H1 (cell line): ENCODE results near the gene CMTM3. TPM values are rescaled to one million over a fixed set of nuclear protein-coding genes. Genes with fewer than 3 reads are reported as not detected.

Experiments used
- ATF3 ChIP-seq: IDR thresholded peaks from 2 replicates; pipeline ENCODE4 v1.6.1; 2011; ENCODE audit warnings: low read depth, mild to moderate bottlenecking, low read length; ENCODE audit not compliant: insufficient read depth
- CHD7 ChIP-seq: fragments of 300-600 bp; sonication (generic); IDR thresholded peaks from 2 replicates; pipeline ENCODE4 v1.7.1; 2012; ENCODE audit warnings: low read length, moderate library complexity, mild to moderate bottlenecking, inconsistent platforms; ENCODE audit not compliant: insufficient replicate concordance
- PHF8 ChIP-seq: fragments of 200-600 bp; sonication (generic); conservative IDR thresholded peaks from 2 replicates; pipeline ENCODE4 v1.7.1; 2012; ENCODE audit warnings: low read depth, mild to moderate bottlenecking, inconsistent platforms, low read length, moderate library complexity
- POU5F1 ChIP-seq: IDR thresholded peaks from 2 replicates; pipeline ENCODE4 v1.6.1; 2011; ENCODE audit warnings: low read depth, mild to moderate bottlenecking, low read length, moderate library complexity
- SUZ12 ChIP-seq: fragments of 200-600 bp; sonication (generic); IDR thresholded peaks from 2 replicates; pipeline ENCODE4 v1.6.1; 2012; ENCODE audit warnings: mild to moderate bottlenecking, inconsistent platforms, low read length, moderate library complexity, mixed read lengths
- polyA plus RNA-seq, 7 experiments: library from polyadenylated mRNA; depleted of rRNA in 3 of 7; stranded (reverse) in 5 of 7; unstranded in 2 of 7; fragments of >200 nt in 5 of 7; fragments of 200-250 nt in 2 of 7; gene quantifications; 1 replicate in 5 of 7; 2 replicates in 1 of 7; 4 replicates in 1 of 7; pipeline versions ENCODE4 v1.2.1 to v1.2.3, GENCODE V29; 2011 to 2013; ENCODE audit warnings: missing spikeins in 2 of 7, mixed read lengths in 2 of 7
- total RNA-seq: library from RNA; stranded (reverse); fragmentation: NEBNext Ultra II Directional; extraction: Animal tissue kit (Norgen Biotek cat#: 25700); gene quantifications from 2 replicates; pipeline ENCODE4 v1.2.1, GENCODE V29; 2021

Gene CMTM3
- total and polyA plus RNA-seq, 2 of the 8 experiments (the other 6 are each of a cell fraction or from before 2014, with no cell fraction given) = 24.7 to 24.8 TPM

- TF ChIP-seq CHD7 = no peak
- TF ChIP-seq ATF3 = no peak
- no peak for TF ChIP-seq POU5F1
- no peak for TF ChIP-seq PHF8
- TF ChIP-seq SUZ12 = no peak
These were observed 6.4 kb upstream of the CMTM3 start (continued) for GRCh38 chr16:66598111-66598510.
